IMR-90 (cell line): ENCODE measurements around the gene ZNF420.

ENCODE experiments used
- BHLHE40 ChIP-seq: fragments of 150-350 bp; IDR thresholded peaks from 2 replicates; pipeline ENCODE4 v1.6.1; 2016; ENCODE audit warnings: mild to moderate bottlenecking, low read depth, low read length
- CEBPB ChIP-seq: IDR thresholded peaks from 2 replicates; pipeline ENCODE4 v1.6.1; 2012; ENCODE audit warnings: low read depth, low read length, improper control_type of control experiment
- CHD1 ChIP-seq: IDR thresholded peaks from 2 replicates; pipeline ENCODE4 v1.6.1; 2012; ENCODE audit warnings: low read depth, low read length, improper control_type of control experiment
- CTCF ChIP-seq: conservative IDR thresholded peaks from 2 replicates; pipeline ENCODE4 v1.5.1; 2012; ENCODE audit warnings: mild to moderate bottlenecking, low read depth, low read length, improper control_type of control experiment
- ELK1 ChIP-seq: fragments of 150-350 bp; IDR thresholded peaks from 2 replicates; pipeline ENCODE4 v1.6.1; 2016; ENCODE audit warnings: low read depth, mild to moderate bottlenecking, low read length, moderate library complexity, borderline replicate concordance
- MAFK ChIP-seq: IDR thresholded peaks from 2 replicates; pipeline ENCODE4 v1.6.1; 2012; ENCODE audit warnings: low read depth, low read length, improper control_type of control experiment
- MAZ ChIP-seq: IDR thresholded peaks from 2 replicates; pipeline ENCODE4 v1.6.1; 2012; ENCODE audit warnings: low read depth, mild to moderate bottlenecking, low read length, improper control_type of control experiment, moderate library complexity, borderline replicate concordance
- MXI1 ChIP-seq: IDR thresholded peaks from 2 replicates; pipeline ENCODE4 v1.6.1; 2012; ENCODE audit warnings: low read depth, mild to moderate bottlenecking, low read length, moderate library complexity, borderline replicate concordance
- NFE2L2 ChIP-seq: fragments of 150-350 bp; IDR thresholded peaks from 2 replicates; pipeline ENCODE4 v1.6.1; 2016; ENCODE audit warnings: low read depth, mild to moderate bottlenecking, low read length
- POLR2A ChIP-seq: IDR thresholded peaks from 2 replicates; pipeline ENCODE4 v1.6.1; 2012; ENCODE audit warnings: mild to moderate bottlenecking, low read depth, low read length
- RAD21 ChIP-seq: IDR thresholded peaks from 2 replicates; pipeline ENCODE4 v1.6.1; 2012; ENCODE audit warnings: low read length, improper control_type of control experiment
- RFX5 ChIP-seq: IDR thresholded peaks from 2 replicates; pipeline ENCODE4 v1.8.0; 2012; ENCODE audit warnings: low read depth, mild to moderate bottlenecking, low read length, moderate library complexity
- SMC3 ChIP-seq: fragments of 150-350 bp; IDR thresholded peaks from 2 replicates; pipeline ENCODE4 v1.6.1; 2016; ENCODE audit warnings: low read depth, mild to moderate bottlenecking, antibody characterized with exemption, low read length, moderate library complexity
- USF2 ChIP-seq: fragments of 150-350 bp; IDR thresholded peaks from 2 replicates; pipeline ENCODE4 v1.6.1; 2017; ENCODE audit warnings: mild to moderate bottlenecking, antibody characterized with exemption, low read length, low read depth

GRCh38 chr19:37114001-37114400 lies 35.8 kb downstream of the ZNF420 start:
- TF ChIP-seq RFX5 (no peak), POLR2A (no peak), BHLHE40 (no peak), CTCF (no peak), USF2 (no peak), SMC3 (no peak), CEBPB (no peak), NFE2L2 (no peak), MAFK (no peak), RAD21 (no peak), ELK1 (no peak), MAZ (no peak), MXI1 (no peak), CHD1 (no peak)
